Measurements from ENCODE around the gene ADAMTSL1.

The ADAMTSL1 gene

DNA sequence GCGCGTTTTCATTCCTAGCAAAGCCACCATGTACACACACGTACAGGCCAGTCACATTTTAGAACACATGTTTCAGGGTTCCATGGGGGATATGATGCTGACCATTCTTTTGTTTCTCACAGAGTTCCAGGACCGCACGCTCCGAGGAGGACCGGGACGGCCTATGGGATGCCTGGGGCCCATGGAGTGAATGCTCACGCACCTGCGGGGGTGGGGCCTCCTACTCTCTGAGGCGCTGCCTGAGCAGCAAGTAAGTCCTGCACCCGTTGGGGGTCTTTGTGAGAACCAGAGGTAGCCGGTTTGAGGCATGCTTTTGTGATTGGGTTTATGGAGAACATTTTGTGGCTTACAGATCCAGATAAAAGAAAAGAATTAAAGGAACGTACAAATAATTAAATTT lies 30.8 kb downstream of the ADAMTSL1 start:
- no peak for DNase-seq

DNA sequence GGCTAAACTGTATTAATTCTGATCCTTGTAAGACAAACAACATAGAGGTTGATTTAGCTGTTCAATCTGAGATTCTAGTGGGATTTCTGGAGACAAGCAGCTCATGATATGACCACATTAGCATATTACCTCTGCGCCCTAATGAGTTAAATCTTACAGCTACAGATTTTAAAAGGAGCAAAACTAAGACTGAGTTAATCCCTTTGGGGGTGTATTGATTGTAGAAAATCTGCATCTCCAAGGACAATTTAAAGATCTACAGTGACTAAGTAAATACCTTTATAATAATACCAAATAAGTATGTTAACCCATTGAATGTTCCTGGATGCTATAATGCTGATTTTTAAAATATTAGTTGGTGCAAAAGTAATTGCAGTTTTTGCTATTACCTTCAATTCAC lies 33.2 kb downstream of the ADAMTSL1 start:
- no peak for DNase-seq

DNA sequence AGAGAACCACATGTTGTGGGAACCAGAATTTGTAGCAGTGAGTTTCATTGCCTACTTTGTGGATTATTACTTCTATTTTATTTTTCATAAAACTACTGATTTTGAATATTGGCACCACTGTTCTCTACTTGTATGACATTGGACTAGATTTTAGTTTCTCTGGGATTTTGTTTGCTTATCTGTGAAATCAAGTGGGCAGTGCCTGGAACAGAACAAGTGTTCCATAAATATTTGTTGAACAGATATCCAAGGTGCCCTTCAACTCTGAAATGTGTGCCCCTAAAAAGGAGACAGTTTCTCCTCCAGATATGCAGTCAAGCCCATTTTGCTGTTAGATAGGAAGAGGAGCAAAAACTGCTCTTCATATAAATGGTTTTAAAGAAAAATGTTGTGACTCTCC lies 42.6 kb downstream of the ADAMTSL1 start:
- DNase-seq: no peak

DNA sequence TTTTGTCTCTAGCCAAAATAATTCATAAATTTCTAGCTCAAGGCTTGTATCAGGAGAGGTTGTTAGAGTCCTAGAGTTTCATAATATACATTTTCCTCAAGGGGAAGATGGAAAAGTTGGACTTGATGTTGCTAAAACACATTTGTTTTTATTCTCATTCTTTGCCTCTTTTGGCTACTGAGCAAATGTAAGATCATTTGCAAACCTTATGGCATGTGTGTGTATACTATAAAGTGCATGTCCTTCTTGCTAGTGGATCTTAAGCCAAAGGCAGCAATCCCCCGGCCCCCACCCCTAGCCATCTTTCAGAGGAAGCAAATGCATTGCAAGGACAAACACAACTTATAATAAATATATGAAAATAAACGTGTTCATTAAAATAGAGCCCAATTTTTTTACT lies 43.0 kb downstream of the ADAMTSL1 start:
- DNase-seq: no peak

DNA sequence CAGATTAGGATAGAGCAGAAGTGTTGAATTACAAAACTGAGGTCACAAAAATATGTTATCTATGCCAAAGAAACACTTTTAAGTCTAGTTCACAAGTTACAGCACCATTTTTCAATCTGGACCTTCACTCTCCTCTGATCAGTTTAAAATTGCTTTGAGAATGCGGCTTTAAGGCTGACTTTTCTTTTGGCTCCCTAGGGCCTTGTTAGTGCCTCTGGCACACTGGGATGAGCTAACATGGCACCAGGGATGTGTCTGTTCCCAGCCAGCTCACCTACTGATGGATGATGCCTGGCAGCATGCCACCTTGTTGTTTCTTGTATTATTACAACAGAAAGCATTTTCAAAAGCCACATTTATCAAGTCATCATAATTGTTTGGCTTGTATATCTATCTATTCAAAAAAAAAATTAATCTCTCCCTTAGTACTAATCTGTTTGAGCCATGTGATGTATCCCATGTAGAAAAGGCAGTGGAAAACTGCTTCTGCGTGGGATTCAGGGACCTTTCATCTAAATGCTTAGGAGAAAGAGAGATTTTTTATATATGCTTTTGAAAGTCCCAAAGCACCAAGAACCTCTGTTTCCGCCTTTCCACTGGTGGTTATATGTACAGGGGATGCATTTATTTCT lies 46.6 kb downstream of the ADAMTSL1 start:
- DNase-seq: no peak

DNA sequence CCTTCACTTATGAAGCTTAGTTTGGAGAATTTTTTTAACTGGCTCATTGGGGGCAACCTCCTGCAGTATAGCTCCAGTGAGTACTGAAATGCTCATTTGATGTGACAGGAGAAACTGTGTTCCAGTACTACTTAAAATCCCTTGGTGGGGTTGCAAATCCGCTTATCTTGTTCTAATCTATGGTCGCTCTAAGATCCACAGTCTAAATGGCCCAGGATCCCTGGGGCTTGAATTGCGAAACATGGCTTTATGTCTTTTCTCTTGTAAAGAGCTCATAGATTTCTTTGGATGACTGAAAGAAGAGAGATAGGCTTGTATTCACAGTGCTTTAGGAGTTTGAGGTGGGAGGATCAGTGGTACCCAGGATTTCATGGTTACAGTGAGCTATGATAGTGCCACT lies 52.7 kb downstream of the ADAMTSL1 start:
- no peak for DNase-seq

DNA sequence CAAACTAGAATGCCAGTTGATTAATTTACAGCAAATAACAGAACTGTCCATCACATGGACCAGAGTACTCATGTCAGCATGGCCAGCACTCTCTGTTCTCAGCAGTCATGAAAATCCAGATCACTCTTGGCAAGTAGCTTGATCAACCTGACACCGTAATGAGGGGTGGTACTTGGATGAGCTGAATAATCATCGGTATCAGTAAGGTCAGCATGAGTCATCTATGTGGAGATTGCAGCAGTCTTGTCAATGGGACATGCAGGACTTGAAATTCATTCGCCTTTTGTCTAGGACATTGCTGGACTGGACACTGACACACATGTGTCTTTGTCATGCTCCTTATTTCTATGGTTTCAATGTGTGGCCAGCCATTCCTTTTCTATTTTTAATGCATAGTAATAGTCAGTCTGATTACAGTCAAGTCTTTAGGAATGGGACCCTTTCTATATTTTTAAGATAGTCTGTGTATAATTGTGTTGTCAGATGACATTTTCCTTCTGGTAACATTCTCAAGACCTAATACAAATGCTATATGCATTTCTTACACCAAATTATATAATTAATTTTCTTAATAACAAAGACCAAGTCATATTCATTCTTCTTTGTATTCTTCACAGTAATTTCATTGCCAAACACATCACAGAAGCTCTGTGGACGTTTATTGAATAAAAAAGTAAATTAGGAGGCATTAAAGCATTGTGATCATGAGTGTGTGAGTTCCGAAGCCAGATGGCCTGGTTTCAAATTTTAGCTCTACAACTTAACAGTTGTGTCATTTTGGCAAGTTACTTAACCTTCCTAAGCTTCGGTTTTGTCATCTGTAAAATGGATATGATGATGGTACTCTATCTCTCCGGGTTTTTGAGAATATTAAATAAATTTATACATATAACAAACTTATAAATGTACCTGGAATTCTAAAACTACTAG lies 57.4 kb downstream of the ADAMTSL1 start:
- DNase-seq: no peak

DNA sequence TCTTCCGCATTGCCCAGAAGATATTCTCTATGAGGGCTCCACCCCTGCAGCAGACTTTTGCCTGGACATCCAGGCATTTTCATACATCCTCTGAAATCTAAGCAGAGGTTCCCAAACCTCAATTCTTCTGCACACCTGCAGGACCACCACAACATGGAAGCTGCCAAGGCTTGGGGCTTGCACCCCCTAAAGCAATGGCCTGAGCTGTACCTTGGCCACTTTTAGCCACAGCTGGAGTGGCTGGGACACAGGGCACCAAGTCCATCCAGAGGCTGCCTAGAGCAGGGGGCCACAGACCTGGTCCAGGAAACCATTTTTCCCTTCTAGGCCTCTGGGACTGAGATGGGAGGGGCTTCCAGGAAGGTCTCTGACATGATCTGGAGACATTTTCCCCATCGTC lies 60.7 kb downstream of the ADAMTSL1 start:
- DNase-seq: no peak

DNA sequence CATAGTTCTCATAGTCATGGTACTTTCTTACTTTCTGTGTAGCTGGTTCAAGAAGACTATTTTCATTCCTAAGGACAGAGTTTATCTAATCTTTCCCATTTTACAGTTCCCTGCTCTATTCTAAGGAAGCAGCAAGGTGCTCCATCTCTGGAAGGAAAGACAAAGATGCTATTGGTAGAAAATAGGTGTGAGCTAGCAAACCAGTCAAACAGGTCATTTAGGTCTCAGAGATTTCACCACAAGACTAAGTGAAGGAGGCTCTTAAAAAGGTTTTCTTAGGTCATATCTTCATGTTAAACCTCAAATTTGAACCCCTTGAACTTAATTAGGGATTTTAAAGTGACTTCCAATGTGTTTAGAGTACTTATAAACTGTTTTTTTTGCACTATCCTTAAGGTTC lies 62.6 kb downstream of the ADAMTSL1 start:
- no peak for DNase-seq

DNA sequence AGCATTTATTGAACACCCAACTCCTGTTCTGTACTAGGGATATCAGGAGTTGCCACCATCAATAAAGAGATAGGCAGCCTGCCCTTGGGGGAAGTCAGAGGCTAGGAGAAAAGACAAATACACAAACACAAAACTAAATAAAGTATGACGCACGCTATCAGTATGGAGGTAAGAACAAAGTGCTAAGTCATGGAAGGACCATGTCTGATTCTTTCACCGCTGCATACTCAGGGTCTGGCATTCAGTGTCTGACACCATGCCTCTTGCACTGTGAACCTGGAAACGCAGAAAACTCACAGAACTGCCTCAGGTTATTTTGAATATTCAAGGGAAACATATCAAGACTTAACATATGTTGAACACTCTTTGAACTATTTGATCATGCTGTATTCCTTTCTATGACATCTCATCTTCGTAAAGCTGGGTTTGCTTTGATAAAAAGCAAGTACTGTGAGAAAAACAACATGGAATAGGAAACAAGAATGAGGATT lies 65.3 kb downstream of the ADAMTSL1 start:
- DNase-seq: no peak

DNA sequence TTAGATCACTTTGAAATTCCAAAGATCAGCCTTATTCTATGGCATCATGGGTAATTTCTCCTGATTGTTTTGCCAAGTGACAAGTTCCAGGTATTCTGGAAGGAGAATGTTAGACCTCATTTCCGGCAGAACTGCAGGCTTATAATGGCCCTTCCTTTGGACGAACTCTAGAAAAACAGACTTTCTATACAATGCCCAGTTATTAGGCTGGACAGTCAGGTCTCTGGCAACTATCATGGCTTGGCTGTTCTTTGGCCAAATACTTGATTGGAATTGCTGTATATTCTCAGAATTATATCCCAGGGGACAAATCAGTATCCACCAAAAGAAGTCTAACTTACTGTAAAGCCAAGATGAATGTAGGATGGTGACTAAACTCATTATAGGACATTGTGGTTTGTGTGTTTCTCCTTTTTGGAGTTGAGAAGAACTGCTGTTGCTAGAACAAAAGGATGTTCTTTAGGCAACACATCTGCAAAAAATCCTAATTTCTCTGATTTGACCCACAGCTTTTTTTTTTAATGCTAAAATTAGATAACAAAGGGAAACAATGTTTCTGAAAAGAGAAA lies 69.0 kb downstream of the ADAMTSL1 start:
- DNase-seq: no peak

DNA sequence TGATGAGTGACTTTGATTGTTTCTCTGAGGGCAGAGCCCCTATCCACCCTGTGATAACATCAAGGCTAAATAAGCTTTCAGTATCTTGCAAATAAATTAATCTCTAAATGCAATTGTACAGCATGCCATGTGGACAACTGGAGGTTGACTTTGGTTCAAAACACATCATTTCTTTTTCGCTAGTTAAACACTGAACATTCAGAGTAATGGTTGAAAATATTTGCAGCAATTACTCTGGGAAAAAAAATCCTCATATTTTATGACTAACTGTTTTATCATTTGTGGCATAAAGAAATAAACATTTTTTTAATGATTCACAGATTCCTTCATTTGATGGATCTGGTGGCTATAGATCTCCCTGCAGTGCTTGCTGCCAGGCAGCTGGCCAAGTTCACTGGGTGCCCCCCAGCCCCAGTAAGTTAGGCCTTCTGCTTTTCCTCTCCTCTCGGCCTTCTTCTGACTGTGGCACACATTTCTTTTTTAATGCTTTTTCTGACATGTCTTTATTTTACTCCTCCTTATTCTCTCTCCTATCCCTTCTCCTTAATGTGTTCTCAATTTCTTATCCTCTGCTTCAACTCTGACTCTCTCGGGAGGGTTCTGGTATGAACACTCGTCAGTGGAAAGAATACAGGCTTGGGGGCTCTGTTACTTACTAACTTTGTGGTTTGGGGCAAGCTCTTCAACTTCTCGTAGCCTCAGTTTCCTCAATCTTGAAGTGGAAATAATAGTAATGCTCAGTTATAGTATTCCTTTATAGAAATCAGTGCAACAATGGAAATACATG lies 69.6 kb downstream of the ADAMTSL1 start:
- DNase-seq: no peak

DNA sequence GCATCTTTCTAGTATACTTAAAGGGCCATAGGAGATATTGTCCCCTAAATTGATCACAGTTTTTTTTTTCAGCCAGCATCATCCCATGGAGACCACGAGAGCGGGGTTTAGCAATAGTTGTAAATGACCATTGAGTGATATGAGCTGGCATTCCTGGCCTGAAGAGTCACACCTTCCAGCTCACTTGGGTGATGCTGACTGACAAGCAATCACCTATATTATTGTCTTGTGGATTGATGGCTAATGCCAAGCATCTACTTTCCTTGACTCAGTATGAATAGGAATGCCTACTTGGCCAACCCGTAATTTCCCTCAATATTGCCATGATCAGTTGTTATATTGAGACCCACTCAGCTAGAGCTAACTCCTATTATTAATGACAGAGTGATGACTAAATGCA lies 70.5 kb downstream of the ADAMTSL1 start:
- no peak for DNase-seq

DNA sequence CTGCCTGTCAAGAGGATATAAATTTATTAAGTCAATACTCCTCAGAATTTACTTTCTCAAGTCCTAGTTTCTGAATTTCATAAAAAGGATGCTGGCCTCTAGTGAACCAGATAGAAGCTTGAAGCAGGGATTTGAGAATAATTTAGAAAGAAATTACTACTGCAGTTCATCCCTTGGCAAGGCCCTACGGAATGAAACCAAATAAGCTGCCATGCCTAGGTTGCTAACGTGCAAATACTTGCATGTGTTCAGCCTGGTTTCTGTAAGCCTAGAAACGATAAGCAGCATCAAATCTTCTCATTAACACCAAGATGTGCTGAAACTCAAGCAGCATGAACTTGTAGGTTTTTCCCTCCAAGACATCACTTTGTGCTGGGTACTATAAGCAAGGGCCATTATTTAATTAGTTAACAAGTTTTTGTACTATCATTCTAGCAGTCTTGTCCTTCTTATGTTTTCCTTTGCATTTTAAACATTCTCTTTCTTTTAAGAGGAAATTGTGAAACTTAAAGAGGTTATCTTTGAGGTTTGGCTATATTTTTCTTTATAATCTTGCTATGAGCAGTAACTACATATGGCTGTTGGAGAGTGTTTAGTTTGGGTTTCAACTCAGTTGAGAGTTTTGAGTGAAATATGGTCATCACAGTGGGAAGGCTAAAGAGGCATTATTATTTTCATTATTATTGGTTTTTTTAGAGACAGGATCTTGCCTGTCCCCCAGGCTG lies 71.8 kb downstream of the ADAMTSL1 start:
- DNase-seq: no peak

DNA sequence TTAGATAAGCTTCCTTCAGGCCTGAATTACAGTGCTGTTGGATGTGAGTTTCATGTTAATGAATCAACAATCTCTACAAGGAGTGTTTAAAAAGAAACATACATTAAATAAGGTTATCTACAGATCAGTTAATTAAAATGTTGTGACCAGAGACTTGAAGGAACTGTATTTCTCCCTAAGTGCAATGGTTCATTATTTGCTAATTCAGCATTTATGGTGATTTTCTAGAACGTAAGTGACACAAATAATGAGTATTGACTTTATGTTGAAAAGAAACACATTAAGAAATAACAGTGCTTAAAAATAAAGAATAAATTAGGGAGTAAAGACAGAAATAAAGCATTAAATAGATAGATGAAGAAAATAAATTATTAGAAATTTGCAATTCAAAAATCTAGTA lies 74.5 kb downstream of the ADAMTSL1 start:
- no peak for DNase-seq

DNA sequence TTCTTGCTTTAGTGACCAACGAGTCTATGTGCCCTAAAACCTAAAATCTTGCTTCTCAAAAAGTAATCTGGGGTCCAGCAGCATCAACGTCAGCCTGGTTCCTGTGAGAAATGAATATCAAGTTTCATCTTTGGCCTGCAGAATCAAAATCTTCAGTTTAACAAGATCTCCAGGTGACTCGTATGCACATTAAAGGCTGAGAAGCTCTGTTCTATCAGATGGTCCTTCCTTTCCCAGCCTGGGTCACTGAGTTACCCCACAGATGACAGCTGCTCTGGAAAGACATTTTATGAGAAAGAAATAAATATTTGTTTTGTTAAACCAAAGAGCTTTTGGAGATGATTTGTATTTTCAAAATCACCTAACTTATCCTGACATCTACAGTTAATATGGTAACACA lies 75.8 kb downstream of the ADAMTSL1 start:
- no peak for DNase-seq

DNA sequence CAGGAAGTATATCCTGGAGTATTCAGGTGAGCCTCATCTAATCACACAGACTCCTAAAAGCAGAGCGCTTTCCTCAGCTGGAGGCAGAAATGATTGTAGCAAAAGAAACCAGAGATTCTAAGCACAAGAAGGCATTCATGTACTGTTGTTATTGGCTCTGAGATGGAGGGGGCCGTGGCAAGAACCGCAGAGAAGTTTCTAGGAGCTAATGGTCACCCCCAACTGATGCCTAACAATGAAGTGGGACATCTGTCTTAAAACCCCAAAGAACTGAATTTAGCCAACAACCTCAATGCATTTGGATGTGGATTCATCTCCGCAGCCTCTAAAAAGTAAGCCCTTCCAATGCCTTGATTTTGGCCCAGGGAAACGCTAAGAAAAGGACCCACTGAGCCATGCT lies 76.3 kb downstream of the ADAMTSL1 start:
- DNase-seq: no peak

DNA sequence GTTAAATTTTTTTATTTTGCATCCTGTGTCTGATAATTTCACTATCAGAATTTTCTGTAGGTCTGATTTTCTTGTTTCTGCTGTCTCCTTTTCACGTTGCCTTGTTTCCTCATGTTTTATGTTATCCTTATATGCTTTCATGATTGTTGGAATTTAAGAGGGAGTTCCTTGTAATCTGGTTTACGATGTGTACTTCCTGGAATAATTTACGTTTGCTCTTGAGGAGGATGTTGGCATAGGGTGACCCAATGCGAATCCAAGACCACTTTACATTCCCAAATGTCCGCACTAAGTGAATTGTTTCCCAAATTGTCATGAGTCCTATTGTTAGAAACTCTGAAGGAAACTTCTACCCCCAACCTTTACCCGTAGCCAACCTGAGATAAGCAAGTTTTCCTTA lies 80.3 kb downstream of the ADAMTSL1 start:
- no peak for DNase-seq

DNA sequence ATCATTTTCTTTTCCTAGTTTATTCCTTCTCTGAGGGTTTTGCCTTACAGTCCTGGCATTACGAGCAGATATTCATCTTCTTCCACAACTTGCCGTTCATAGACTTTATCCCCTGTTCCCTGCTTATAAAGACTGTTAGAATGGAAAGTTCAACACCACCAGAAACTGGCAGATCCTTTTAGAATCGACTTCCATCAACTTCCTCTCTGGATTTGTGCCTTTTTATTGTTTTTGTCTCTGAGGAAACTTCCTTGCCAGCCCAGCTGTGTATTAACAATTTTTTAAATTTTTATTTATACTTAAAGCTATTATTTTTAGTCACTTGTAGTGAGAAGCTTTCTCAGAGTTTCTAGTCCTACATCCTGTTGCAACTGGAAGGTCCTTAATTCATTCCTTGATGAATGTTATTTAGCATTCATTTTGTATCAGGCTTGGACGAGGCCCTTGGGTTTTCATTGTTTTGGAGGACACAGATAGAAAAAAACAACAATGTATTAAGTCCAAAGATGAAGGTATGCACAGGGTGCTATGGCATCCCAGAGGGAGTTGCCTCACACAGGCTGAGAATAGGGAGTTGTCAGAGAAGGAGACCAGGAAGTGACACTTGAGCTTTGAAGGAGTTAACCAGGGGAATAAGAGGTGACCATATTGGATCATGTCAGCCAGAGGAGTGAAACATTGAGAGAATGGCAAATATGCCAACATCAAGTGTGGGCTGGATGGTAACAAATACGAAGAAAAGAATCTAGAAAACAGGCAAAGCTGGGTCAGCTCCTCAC lies 81.3 kb downstream of the ADAMTSL1 start:
- no peak for DNase-seq

DNA sequence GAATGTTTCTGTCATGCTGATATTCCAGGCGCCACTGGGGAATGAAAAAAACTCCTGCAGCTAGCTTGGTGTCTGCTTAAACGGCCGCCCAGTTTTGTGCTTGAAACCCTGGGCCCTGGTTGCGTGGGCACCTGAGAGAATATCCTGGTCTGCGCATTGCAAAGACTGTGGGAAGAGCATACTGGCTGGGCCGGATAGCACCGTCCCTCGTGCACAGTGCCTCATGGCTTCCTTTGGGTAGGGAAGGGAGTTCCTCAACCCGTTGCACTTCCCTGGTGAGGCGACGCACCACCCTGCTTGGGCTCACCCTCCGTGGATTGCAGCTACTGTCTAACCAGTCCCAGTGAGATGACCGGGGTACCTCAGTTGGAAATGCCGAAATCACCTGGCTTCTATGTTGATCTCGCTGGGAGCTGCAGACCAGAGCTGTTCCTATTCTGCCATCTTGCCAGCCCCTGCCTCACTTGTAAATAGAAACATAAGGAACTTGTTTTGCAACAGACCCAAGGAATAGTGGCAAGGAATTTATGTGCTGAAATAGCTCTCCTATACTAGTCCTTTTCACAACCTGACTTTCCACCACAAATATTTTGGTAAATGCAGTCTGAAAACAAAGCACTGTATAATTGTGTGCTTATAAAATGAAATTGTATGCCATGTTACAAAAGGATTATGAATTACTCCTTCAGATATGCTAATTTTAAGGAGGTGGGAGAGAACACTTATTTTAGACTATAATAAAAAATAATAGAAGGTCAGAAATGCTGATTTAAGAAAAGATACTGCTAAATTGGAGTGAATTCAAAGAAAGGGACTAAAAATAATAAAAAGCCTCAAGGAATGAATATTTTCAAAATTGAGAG lies 90.3 kb downstream of the ADAMTSL1 start:
- DNase-seq: no peak

DNA sequence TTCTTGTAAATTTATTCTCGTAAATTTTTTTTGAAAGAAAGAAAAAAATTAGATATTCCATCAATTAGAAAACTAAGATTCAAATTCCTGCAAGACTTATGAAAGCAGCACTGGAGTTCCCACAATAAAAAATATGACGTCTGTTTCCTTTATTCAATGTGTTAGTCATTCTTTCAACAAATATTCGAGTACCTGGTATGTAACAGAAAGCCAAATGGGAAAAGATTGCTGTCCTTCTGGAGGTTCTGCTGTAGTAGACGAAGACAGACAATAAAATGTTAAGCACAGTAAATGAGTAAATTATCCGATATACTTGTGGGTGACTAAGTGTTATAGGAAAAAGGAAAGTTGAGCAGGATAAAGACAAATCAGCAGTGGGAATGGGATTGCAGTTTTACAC lies 92.2 kb downstream of the ADAMTSL1 start:
- DNase-seq: no peak

Measured in CD4-positive, alpha-beta T cell treated with Interleukin-17A for 1 hour (primary cell).